AG10803 (cell line): Measurements from ENCODE around the gene FOLR3.

ENCODE experiments used
- DNase-seq: peaks from one replicate; pipeline ENCODE4 v3.0.0; 2010; ENCODE audit warnings: low read depth
- H3K4me3 ChIP-seq: 2 replicates; pipeline ENCODE4 v1.5.1; 2011; ENCODE audit warnings: mild to moderate bottlenecking, low read length, control low read depth
- TF ChIP-seq, protein P1 (sequence below): conservative IDR thresholded peaks from 2 replicates; pipeline ENCODE4 v1.5.1; 2011; ENCODE audit warnings: mild to moderate bottlenecking, low read length, control low read depth, inconsistent platforms

The FOLR3 gene

DNA sequence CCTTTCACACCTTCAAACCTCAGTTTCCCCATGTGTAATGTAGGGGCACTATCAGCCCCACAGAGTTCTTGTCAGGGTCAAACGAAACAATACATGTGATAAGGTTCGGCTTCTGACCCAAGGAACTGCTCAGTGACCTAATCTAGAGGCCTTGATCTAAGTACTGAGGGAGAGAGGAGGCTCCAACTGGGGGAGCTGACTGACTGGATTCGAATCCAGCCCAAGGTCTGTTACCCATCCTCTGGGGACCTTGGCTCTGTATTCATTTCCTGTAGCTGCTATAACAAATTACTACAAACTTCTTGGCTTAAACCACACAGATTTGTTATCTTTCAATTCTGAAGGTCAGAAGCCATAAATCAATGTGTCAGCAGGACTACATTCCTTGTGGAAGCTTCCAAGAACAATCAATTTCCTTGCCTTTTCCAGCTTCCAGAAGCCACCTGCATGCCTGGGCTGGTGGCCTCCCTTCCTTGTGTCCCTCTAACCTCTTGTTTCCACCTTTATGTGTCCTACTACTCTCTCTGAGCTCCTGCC is 12.3 kb upstream of the FOLR3 start:
- TF ChIP-seq, protein P1, sequence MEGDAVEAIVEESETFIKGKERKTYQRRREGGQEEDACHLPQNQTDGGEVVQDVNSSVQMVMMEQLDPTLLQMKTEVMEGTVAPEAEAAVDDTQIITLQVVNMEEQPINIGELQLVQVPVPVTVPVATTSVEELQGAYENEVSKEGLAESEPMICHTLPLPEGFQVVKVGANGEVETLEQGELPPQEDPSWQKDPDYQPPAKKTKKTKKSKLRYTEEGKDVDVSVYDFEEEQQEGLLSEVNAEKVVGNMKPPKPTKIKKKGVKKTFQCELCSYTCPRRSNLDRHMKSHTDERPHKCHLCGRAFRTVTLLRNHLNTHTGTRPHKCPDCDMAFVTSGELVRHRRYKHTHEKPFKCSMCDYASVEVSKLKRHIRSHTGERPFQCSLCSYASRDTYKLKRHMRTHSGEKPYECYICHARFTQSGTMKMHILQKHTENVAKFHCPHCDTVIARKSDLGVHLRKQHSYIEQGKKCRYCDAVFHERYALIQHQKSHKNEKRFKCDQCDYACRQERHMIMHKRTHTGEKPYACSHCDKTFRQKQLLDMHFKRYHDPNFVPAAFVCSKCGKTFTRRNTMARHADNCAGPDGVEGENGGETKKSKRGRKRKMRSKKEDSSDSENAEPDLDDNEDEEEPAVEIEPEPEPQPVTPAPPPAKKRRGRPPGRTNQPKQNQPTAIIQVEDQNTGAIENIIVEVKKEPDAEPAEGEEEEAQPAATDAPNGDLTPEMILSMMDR = no peak
- DNase-seq = no peak
- H3K4me3 ChIP-seq = no peak overlapping the region

GRCh38 chr11:72124046-72124445 is 11.5 kb upstream of the FOLR3 start:
- no peak for DNase-seq
- TF ChIP-seq, protein P1 = no peak
- H3K4me3 ChIP-seq = no peak overlapping the region

DNA sequence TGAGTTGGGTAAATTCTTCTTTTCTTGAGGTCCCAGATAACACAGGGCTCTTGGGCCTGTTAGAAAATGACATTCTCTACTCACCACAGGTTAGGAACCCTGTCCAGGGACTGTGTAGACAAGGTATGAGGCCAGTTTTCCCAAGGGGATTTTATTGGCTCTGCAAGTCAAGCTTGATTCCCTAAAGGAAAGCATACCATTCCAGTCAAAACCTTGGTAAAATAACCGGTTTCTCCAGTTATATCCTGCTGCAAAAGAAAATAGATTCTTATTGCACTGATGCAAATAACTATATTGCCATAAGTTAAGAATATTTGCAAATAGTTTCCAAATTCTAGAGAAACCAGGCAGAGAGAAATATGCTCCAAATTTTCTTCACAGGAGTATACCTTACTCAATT is 9.6 kb upstream of the FOLR3 start:
- DNase-seq = no peak
- TF ChIP-seq, protein P1 = no peak
- no peak overlapping the region for H3K4me3 ChIP-seq

- H3K4me3 ChIP-seq = no peak overlapping the region
- no peak for DNase-seq
- TF ChIP-seq, protein P1 = no peak
Observed at GRCh38 chr11:72127923-72128322, 7.6 kb upstream of the FOLR3 start.

- no peak overlapping the region for H3K4me3 ChIP-seq
- DNase-seq = no peak
- TF ChIP-seq, protein P1 = no peak
Observed at GRCh38 chr11:72129381-72129780, 6.1 kb upstream of the FOLR3 start.

DNA sequence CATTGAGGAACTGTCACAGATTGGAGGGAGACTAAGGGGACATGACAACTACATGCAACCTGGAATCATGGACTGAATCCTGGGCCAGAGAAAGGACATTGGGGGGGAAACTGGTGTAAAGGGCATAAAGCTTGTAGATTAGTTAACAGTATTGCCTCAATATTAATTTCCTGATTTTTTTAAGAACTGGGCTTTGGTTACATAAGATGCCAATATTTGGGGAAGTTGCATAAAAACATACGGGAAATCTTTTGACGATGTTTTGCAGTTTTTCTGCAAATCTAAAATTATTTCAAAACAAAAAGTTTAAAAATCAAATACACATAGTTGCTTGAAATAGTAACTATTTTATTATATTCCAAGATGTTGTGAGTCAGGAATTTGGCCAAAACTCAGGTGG is 2.9 kb upstream of the FOLR3 start:
- TF ChIP-seq, protein P1 = no peak
- DNase-seq = no peak
- no peak overlapping the region for H3K4me3 ChIP-seq

- H3K4me3 ChIP-seq = no peak overlapping the region
- DNase-seq = no peak
- TF ChIP-seq, protein P1 = no peak
Observed at GRCh38 chr11:72135891-72136683, 562 bp downstream of the FOLR3 start.
